ENCODE measurements around the gene NKX2-4. TPM values are rescaled to one million over a fixed set of nuclear protein-coding genes. Genes with fewer than 3 reads are reported as not detected.

Gene NKX2-4
- total RNA-seq, 6 experiments from 2014 or later, result not detected

DNA sequence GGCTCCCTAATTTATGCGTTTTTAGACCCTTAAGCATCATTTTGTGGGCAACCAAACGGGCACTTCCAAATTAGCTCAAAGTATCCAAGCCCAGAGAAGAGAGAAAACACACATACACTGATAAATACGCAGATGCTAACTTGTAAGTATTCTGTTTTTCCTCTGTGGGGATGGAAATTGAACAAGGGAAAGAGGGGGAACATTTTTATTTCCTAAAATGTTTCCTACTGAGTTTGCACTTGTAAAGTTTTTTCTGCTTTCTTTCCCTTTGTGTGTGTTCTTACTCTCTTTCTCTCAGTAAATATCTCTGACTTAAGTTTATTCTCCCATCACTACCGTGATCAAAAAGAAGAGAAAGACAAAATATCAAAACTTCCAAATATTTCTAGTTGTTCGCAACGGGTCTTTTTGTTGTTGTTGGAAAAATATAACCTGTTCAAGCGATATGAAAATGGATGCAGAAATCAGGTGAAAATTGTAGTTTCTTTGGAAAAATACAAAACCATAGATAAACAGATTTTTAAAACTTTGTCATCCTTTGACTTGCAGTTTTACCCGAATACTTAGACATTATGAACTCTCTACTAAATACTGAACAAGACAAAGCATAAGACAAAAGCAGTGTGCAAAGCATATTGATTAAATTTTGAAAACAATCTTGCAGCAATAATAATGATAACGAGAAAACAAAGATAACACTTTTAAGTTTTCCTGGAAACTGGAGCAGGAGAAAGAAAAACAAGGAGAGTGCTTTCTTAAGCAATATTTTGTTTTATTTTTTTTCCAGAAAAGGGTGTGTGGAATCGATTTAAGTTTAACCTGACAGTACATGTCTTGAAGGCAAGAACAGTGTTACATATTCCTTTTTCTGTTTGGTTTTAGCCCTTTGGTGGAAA, 1.0 kb upstream of the NKX2-4 start:
- intact Hi-C loops (cut with DNase I), result no loop called here
- H3K36me3 ChIP-seq, result no peaks in the 10 kb centered on the region
- no peaks in the 10 kb centered on the region for H3K9me3 ChIP-seq
- H3K4me3 ChIP-seq, result no peak overlapping the region
- peaks cover 0 to 4% (median 0%) of the 10 kb centered on the region in 4 donors for H3K4me1 ChIP-seq
- no peak overlapping the region for H3K27ac ChIP-seq
- H3K27me3 ChIP-seq, result peaks cover 23 to 41% of the 10 kb centered on the region in 2 donors
- 15% methylated on average over 10 of the region's 10 CpGs for WGBS (ENCODE audit: insufficient coverage, low coverage, low lambda C conversion rate, missing lambda C conversion rate)
- DNase-seq, result no peak
- no peak for TF ChIP-seq POLR2A (IDR thresholded peaks at IDR 0.05)
- TF ChIP-seq, protein P1, sequence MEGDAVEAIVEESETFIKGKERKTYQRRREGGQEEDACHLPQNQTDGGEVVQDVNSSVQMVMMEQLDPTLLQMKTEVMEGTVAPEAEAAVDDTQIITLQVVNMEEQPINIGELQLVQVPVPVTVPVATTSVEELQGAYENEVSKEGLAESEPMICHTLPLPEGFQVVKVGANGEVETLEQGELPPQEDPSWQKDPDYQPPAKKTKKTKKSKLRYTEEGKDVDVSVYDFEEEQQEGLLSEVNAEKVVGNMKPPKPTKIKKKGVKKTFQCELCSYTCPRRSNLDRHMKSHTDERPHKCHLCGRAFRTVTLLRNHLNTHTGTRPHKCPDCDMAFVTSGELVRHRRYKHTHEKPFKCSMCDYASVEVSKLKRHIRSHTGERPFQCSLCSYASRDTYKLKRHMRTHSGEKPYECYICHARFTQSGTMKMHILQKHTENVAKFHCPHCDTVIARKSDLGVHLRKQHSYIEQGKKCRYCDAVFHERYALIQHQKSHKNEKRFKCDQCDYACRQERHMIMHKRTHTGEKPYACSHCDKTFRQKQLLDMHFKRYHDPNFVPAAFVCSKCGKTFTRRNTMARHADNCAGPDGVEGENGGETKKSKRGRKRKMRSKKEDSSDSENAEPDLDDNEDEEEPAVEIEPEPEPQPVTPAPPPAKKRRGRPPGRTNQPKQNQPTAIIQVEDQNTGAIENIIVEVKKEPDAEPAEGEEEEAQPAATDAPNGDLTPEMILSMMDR (IDR thresholded peaks at IDR 0.05), result no peak
- ATAC-seq, result no peak

- TF ChIP-seq, protein P1 (IDR thresholded peaks at IDR 0.05), result no peak
- TF ChIP-seq POLR2A (IDR thresholded peaks at IDR 0.05), result no peak
- H3K27me3 ChIP-seq, result peaks cover 26 to 48% of the 10 kb centered on the region in 2 donors
- H3K36me3 ChIP-seq, result no peaks in the 10 kb centered on the region
- 0% methylated on average over 3 of the region's 116 CpGs for WGBS (ENCODE audit: insufficient coverage, low coverage, low lambda C conversion rate, missing lambda C conversion rate)
- no peak overlapping the region for H3K4me3 ChIP-seq
- no peaks in the 10 kb centered on the region for H3K9me3 ChIP-seq
- ATAC-seq (peak in 2 of 4 donors; percentile 20 to 26), DNase-seq (peak in 1 of 3 donors; percentile 25)
- H3K4me1 ChIP-seq, result peaks cover 0 to 4% (median 0%) of the 10 kb centered on the region in 4 donors
- H3K27ac ChIP-seq, result no peak overlapping the region
- intact Hi-C loops (cut with DNase I), result no loop called here
Observed at GRCh38 chr20:21396599-21397340, 556 bp downstream of the NKX2-4 start.

- ATAC-seq (peak in 2 of 4 donors; percentile 7 to 10), DNase-seq (no peak)
- Histone ChIP-seq H3K27me3 (peaks cover 25 to 48% of the 10 kb centered on the region in 2 donors), H3K27ac (no peak overlapping the region), H3K4me3 (no peak overlapping the region), H3K36me3 (no peaks in the 10 kb centered on the region), H3K4me1 (peaks cover 0 to 4% (median 0%) of the 10 kb centered on the region in 4 donors), H3K9me3 (no peaks in the 10 kb centered on the region)
- intact Hi-C loops (cut with DNase I), result no loop called here
- no peak for TF ChIP-seq POLR2A (IDR thresholded peaks at IDR 0.05)
- TF ChIP-seq, protein P1 (IDR thresholded peaks at IDR 0.05), result no peak
- 7% methylated on average over 34 of the region's 103 CpGs for WGBS (ENCODE audit: insufficient coverage, low coverage, low lambda C conversion rate, missing lambda C conversion rate)
Observed at GRCh38 chr20:21395666-21396598, 1.4 kb downstream of the NKX2-4 start.

DNA sequence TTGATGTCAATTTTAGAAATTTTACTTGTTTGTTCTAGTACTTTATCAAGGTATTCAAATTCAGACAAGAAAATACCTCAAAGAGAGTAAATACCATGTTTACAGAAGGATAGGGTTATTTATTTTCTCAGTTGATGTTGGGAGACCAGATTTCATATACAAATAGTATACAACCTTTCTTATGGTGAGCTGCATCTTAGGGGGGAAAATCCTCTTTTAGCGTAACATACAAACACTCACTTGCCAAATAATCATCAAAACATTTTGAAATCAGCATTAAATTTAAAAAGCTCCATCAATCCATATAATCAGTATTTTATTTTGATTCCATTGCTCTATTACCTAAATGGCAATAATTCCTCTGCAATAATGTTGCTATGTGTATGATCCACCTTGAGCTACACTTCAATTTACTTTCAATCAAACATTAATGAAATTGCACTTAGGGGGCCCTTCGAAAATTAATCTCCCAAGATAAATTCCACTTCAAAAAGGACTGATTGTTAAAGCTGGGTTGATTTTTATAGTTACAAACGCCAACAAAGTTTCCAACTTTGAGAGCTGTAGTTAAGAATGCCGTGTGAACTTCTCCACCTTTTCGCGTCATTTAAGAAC, 2.2 kb downstream of the NKX2-4 start:
- WGBS (ENCODE audit: insufficient coverage, low coverage, low lambda C conversion rate, missing lambda C conversion rate), result 25% methylated on average over 6 of the region's 6 CpGs
- intact Hi-C loops (cut with DNase I), result no loop called here
- Histone ChIP-seq H3K4me3 (no peak overlapping the region), H3K27me3 (peaks cover 21 to 48% of the 10 kb centered on the region in 2 donors), H3K27ac (no peak overlapping the region), H3K9me3 (no peaks in the 10 kb centered on the region), H3K4me1 (peaks cover 0 to 4% (median 0%) of the 10 kb centered on the region in 4 donors), H3K36me3 (peaks cover 0 to 2% (median 0%) of the 10 kb centered on the region in 4 donors)
- DNase-seq, result no peak
- TF ChIP-seq, protein P1 (IDR thresholded peaks at IDR 0.05), result no peak
- TF ChIP-seq POLR2A (IDR thresholded peaks at IDR 0.05), result no peak
- no peak for ATAC-seq
